Vagina (tissue), 2 donors: ENCODE results near the gene PGM1.

Experiments
- POLR2A ChIP-seq, 2 donors: fragments of 450-650 bp; IDR thresholded peaks; one replicate each; pipeline ENCODE4 v1.6.1; 2017; ENCODE audit warnings: antibody characterized with exemption in 2 of 2, mild to moderate bottlenecking in 2 of 2, moderate library complexity in 2 of 2
- POLR2AphosphoS5 ChIP-seq, 2 donors: sonication (generic); formaldehyde crosslinking; IDR thresholded peaks; one replicate each; pipeline ENCODE4 v1.9.0; 2017; ENCODE audit warnings: antibody characterized with exemption in 2 of 2, mild to moderate bottlenecking in 2 of 2, low read depth in 1 of 2; ENCODE audit not compliant: insufficient read depth in 1 of 2

GRCh38 chr1:63643517-63643916 is 50.3 kb downstream of the PGM1 start:
- TF ChIP-seq POLR2AphosphoS5 (IDR thresholded peaks at IDR 0.05; ENCODE audit: insufficient read depth in 1 of 2, low read depth in 1 of 2) (no peak), POLR2A (IDR thresholded peaks at IDR 0.05) (no peak)
